Neutrophil (primary cell): Measurements from ENCODE around the gene NR1H2.

ENCODE experiments used
- H3K27ac ChIP-seq: fragments of 200-600 bp; sonication (generic); 2 replicates; pipeline ENCODE4 v1.5.1; 2016; ENCODE audit warnings: mild to moderate bottlenecking, moderate library complexity
- H3K27me3 ChIP-seq: fragments of 200-600 bp; sonication (generic); 2 replicates; pipeline ENCODE4 v1.6.0; 2016; ENCODE audit warnings: mild to moderate bottlenecking
- H3K36me3 ChIP-seq: fragments of 200-600 bp; sonication (generic); 2 replicates; pipeline ENCODE4 v1.5.1; 2017
- H3K4me1 ChIP-seq, 2 experiments: fragments of 200-600 bp in 1 of 2; sonication (generic) in 1 of 2; 1 replicate in 1 of 2; 2 replicates in 1 of 2; pipeline versions ENCODE4 v1.5.1 to v1.6.1; 2013 to 2016; ENCODE audit warnings: low read depth in 1 of 2, low read length in 1 of 2, mild to moderate bottlenecking in 1 of 2, moderate library complexity in 1 of 2; ENCODE audit not compliant: control insufficient read depth in 1 of 2, insufficient read depth in 1 of 2
- H3K4me3 ChIP-seq, 2 experiments: fragments of 200-600 bp in 1 of 2; sonication (generic) in 1 of 2; 1 replicate in 1 of 2; 2 replicates in 1 of 2; pipeline ENCODE4 v1.5.1; 2013 to 2016; ENCODE audit warnings: low read depth in 1 of 2, low read length in 1 of 2, mild to moderate bottlenecking in 1 of 2, moderate library complexity in 1 of 2
- H3K9me3 ChIP-seq: fragments of 200-600 bp; sonication (generic); 2 replicates; pipeline ENCODE4 v1.5.1; 2016
- CTCF ChIP-seq: fragments of 200-600 bp; sonication (generic); IDR thresholded peaks from 2 replicates; pipeline ENCODE4 v1.5.1; 2016; ENCODE audit warnings: antibody characterized with exemption

The NR1H2 gene

GRCh38 chr19:50416034-50416977 lies 40.0 kb downstream of the NR1H2 start:
- no peak for TF ChIP-seq CTCF
- Histone ChIP-seq H3K9me3 (no peaks in the 10 kb centered on the region), H3K4me3 (peak overlapping the region; percentile 23 to 53), H3K27me3 (peaks cover 39% of the 10 kb centered on the region), H3K36me3 (no peaks in the 10 kb centered on the region), H3K27ac (no peak overlapping the region), H3K4me1 (peaks cover 10 to 19% of the 10 kb centered on the region in 2 experiments)

GRCh38 chr19:50417111-50418081 lies 41.1 kb downstream of the NR1H2 start:
- Histone ChIP-seq H3K9me3 (no peaks in the 10 kb centered on the region), H3K36me3 (no peaks in the 10 kb centered on the region), H3K27ac (no peak overlapping the region), H3K4me1 (peaks cover 10 to 19% of the 10 kb centered on the region in 2 experiments), H3K4me3 (no peak overlapping the region), H3K27me3 (peaks cover 39% of the 10 kb centered on the region)
- TF ChIP-seq CTCF, result no peak

- H3K4me3 ChIP-seq, result no peak within 1 kb of the TSS
- H3K9me3 ChIP-seq, result no peaks in the 10 kb centered on the region
- no peaks in the 10 kb centered on the region for H3K36me3 ChIP-seq
- peaks cover 39% of the 10 kb centered on the region for H3K27me3 ChIP-seq
- H3K4me1 ChIP-seq, result peaks cover 10 to 19% of the 10 kb centered on the region in 2 experiments
- no peak within 1 kb of the TSS for H3K27ac ChIP-seq
- no peak for TF ChIP-seq CTCF
Observed at GRCh38 chr19:50418176-50419021, 42.1 kb downstream of the NR1H2 start, which contains the start of gene SPIB. TSS of gene SPIB (plus strand) at chr19:50418938. CDS start at chr19:50418963, 25 bp downstream.

- no peak overlapping the region for H3K4me3 ChIP-seq
- H3K27me3 ChIP-seq, result peaks cover 39% of the 10 kb centered on the region
- no peak overlapping the region for H3K27ac ChIP-seq
- H3K36me3 ChIP-seq, result no peaks in the 10 kb centered on the region
- H3K4me1 ChIP-seq, result peaks cover 10 to 19% of the 10 kb centered on the region in 2 experiments
- TF ChIP-seq CTCF, result no peak
- no peaks in the 10 kb centered on the region for H3K9me3 ChIP-seq
Observed at GRCh38 chr19:50419022-50419579, 42.8 kb downstream of the NR1H2 start.
